ENCODE data around the gene ACAT1.

The ACAT1 gene

GRCh38 chr11:108177570-108177969 is 56.2 kb downstream of the ACAT1 start:
- TF ChIP-seq, protein P1, sequence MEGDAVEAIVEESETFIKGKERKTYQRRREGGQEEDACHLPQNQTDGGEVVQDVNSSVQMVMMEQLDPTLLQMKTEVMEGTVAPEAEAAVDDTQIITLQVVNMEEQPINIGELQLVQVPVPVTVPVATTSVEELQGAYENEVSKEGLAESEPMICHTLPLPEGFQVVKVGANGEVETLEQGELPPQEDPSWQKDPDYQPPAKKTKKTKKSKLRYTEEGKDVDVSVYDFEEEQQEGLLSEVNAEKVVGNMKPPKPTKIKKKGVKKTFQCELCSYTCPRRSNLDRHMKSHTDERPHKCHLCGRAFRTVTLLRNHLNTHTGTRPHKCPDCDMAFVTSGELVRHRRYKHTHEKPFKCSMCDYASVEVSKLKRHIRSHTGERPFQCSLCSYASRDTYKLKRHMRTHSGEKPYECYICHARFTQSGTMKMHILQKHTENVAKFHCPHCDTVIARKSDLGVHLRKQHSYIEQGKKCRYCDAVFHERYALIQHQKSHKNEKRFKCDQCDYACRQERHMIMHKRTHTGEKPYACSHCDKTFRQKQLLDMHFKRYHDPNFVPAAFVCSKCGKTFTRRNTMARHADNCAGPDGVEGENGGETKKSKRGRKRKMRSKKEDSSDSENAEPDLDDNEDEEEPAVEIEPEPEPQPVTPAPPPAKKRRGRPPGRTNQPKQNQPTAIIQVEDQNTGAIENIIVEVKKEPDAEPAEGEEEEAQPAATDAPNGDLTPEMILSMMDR (conservative IDR thresholded peaks at IDR 0.05; ENCODE audit: low read length) = no peak
- no peak overlapping the region for H3K4me3 ChIP-seq (ENCODE audit: low read length)
- no peak for DNase-seq (ENCODE audit: low read depth)

GRCh38 chr11:108193725-108194124 is 72.4 kb downstream of the ACAT1 start:
- TF ChIP-seq, protein P1 (conservative IDR thresholded peaks at IDR 0.05; ENCODE audit: low read length) = no peak
- no peak overlapping the region for H3K4me3 ChIP-seq (ENCODE audit: low read length)
- no peak for DNase-seq (ENCODE audit: low read depth)

GRCh38 chr11:108196901-108197300 is 75.5 kb downstream of the ACAT1 start:
- TF ChIP-seq, protein P1 (conservative IDR thresholded peaks at IDR 0.05; ENCODE audit: low read length) = no peak
- DNase-seq (ENCODE audit: low read depth) = no peak
- no peak overlapping the region for H3K4me3 ChIP-seq (ENCODE audit: low read length)

Data from AG10803 (cell line).